ENCODE measurements around the gene CSF2.
"Not testable (repeated sequence)": the region's sequence is repeated elsewhere in the genome, so short reads cannot be mapped to it uniquely, and the experiment has no call there.

The CSF2 gene

GRCh38 chr5:132114150-132115121 is 40.8 kb downstream of the CSF2 start:
- DNase-seq, result no peak

- no peak for DNase-seq
Observed at GRCh38 chr5:132115375-132115774, 41.8 kb downstream of the CSF2 start.

- no peak for DNase-seq
Observed at GRCh38 chr5:132116072-132116471, 42.5 kb downstream of the CSF2 start.

- DNase-seq, result not testable (repeated sequence)
Observed at GRCh38 chr5:132116909-132117489, 43.4 kb downstream of the CSF2 start.

- DNase-seq, result not testable (repeated sequence)
Observed at GRCh38 chr5:132120717-132121116, 47.1 kb downstream of the CSF2 start.

GRCh38 chr5:132122971-132123370 is 49.4 kb downstream of the CSF2 start:
- not testable (repeated sequence) for DNase-seq

- not testable (repeated sequence) for DNase-seq
Observed at GRCh38 chr5:132123578-132123977, 50.0 kb downstream of the CSF2 start.

All from hippocampal formation (tissue), 2 donors.